GM23248 (cell line): ENCODE measurements around the gene FAM110A. TPM values are rescaled to one million over a fixed set of nuclear protein-coding genes. Genes with fewer than 3 reads are reported as not detected.

Source experiments
- DNase-seq: peaks from one replicate; pipeline ENCODE4 v3.0.0-alpha.2; 2015
- H2AFZ ChIP-seq: fragments of 200-600 bp; sonication (generic); 2 replicates; pipeline ENCODE4 v1.6.1; 2016; ENCODE audit warnings: antibody characterized with exemption
- H3F3A ChIP-seq: fragments of 200-600 bp; sonication (generic); 2 replicates; pipeline ENCODE4 v1.6.1; 2016; ENCODE audit warnings: mild to moderate bottlenecking, antibody characterized with exemption, mixed run types; ENCODE audit not compliant: insufficient read depth
- H3K27ac ChIP-seq: fragments of 200-600 bp; sonication (generic); 2 replicates; pipeline ENCODE4 v1.5.1; 2016; ENCODE audit warnings: mild to moderate bottlenecking
- H3K27me3 ChIP-seq: fragments of 200-600 bp; sonication (generic); replicated peaks from 2 replicates; pipeline ENCODE4 v1.6.1; 2016; ENCODE audit warnings: mild to moderate bottlenecking; ENCODE audit not compliant: insufficient read depth
- H3K36me3 ChIP-seq: fragments of 200-600 bp; sonication (generic); 2 replicates; pipeline ENCODE4 v1.6.1; 2016; ENCODE audit warnings: low read depth, mild to moderate bottlenecking
- H3K4me1 ChIP-seq: fragments of 200-600 bp; sonication (generic); 2 replicates; pipeline ENCODE4 v1.6.1; 2016; ENCODE audit warnings: mild to moderate bottlenecking; ENCODE audit not compliant: insufficient read depth
- H3K4me2 ChIP-seq: fragments of 200-600 bp; sonication (generic); one replicate; pipeline ENCODE4 v1.6.1; 2016; ENCODE audit warnings: mild to moderate bottlenecking; ENCODE audit not compliant: unreplicated experiment
- H3K4me3 ChIP-seq: fragments of 200-600 bp; sonication (generic); 2 replicates; pipeline ENCODE4 v1.5.1; 2016; ENCODE audit warnings: mild to moderate bottlenecking
- H3K79me2 ChIP-seq: fragments of 200-600 bp; sonication (generic); 2 replicates; pipeline ENCODE4 v1.6.1; 2016; ENCODE audit warnings: mild to moderate bottlenecking; ENCODE audit not compliant: insufficient read depth
- H3K9ac ChIP-seq: fragments of 200-600 bp; sonication (generic); 2 replicates; pipeline ENCODE4 v1.6.1; 2016; ENCODE audit warnings: mild to moderate bottlenecking
- H3K9me2 ChIP-seq: fragments of 200-600 bp; sonication (generic); 2 replicates; pipeline ENCODE4 v1.6.1; 2016; ENCODE audit warnings: mixed run types, mild to moderate bottlenecking, moderate library complexity; ENCODE audit not compliant: insufficient read depth
- H3K9me3 ChIP-seq: fragments of 200-600 bp; sonication (generic); one replicate; pipeline ENCODE4 v1.6.1; 2017; ENCODE audit warnings: low read depth
- H4K20me1 ChIP-seq: fragments of 200-600 bp; sonication (generic); 2 replicates; pipeline ENCODE4 v1.6.0; 2016; ENCODE audit not compliant: insufficient read depth
- EZH2 ChIP-seq: fragments of 200-600 bp; sonication (generic); IDR thresholded peaks from 2 replicates; pipeline ENCODE4 v1.6.1; 2018; ENCODE audit warnings: antibody characterized with exemption, mild to moderate bottlenecking; ENCODE audit not compliant: insufficient read depth, poor library complexity, severe bottlenecking
- EZH2phosphoT487 ChIP-seq: fragments of 200-600 bp; sonication (generic); IDR thresholded peaks from 2 replicates; pipeline ENCODE4 v1.6.1; 2018; ENCODE audit warnings: antibody characterized with exemption, moderate library complexity, mild to moderate bottlenecking, low read depth; ENCODE audit not compliant: insufficient read depth
- WGBS, 2 experiments: methylation state at CpG; one replicate each; pipeline ENCODE4 v1.1.6; 2015 to 2017; ENCODE audit warnings: low lambda C conversion rate in 2 of 2, low coverage in 1 of 2; ENCODE audit errors: missing lambda C conversion rate in 2 of 2; 5-methylcytosine and 5-hydroxymethylcytosine counted together
- in situ Hi-C: fragments of 300-500 bp; cut with MboI; formaldehyde crosslinking; loops from 2 replicates; pipeline ENCODE4 v1.15.0; 2020
- polyA plus RNA-seq: library from polyadenylated mRNA; unstranded; fragments of >200 nt; fragmentation: Nextera tagmentation; extraction: Ambion mirVana; gene quantifications from 2 replicates; pipeline ENCODE4 v1.2.1, GENCODE V29; 2016
- total RNA-seq: library from RNA; depleted of rRNA; stranded (reverse); fragments of >200 nt; shearing (Covaris generic); gene quantifications from 2 replicates; pipeline ENCODE4 v1.2.3, GENCODE V29; 2014

FAM110A gene
- total and polyA plus RNA-seq, 2 experiments from 2014 or later, result 2.6 to 3.8 TPM

GRCh38 chr20:853406-853996 lies 20.0 kb downstream of the FAM110A start:
- H3K9me2 ChIP-seq, result no peaks in the 10 kb centered on the region
- no peaks in the 10 kb centered on the region for H3K27me3 ChIP-seq
- WGBS, 2 experiments, result 77 to 78% methylated on average over 4 of the region's 4 CpGs
- no peak overlapping the region for H3K4me3 ChIP-seq
- H3F3A ChIP-seq, result peaks cover 13% of the 10 kb centered on the region
- H3K9me3 ChIP-seq, result no peaks in the 10 kb centered on the region
- no peaks in the 10 kb centered on the region for H3K79me2 ChIP-seq
- H3K9ac ChIP-seq, result no peak overlapping the region
- in situ Hi-C loops, result no loop called here
- TF ChIP-seq EZH2phosphoT487 (no peak), EZH2 (no peak)
- H2AFZ ChIP-seq, result no peak overlapping the region
- H3K36me3 ChIP-seq, result no peaks in the 10 kb centered on the region
- peaks cover 17% of the 10 kb centered on the region for H3K4me1 ChIP-seq
- no peaks in the 10 kb centered on the region for H4K20me1 ChIP-seq
- H3K4me2 ChIP-seq, result no peak overlapping the region
- H3K27ac ChIP-seq, result no peak overlapping the region
- no peak for DNase-seq

- H3K9ac ChIP-seq, result no peak overlapping the region
- H3K27me3 ChIP-seq, result no peaks in the 10 kb centered on the region
- no peak overlapping the region for H3K4me2 ChIP-seq
- H3K27ac ChIP-seq, result no peak overlapping the region
- no peaks in the 10 kb centered on the region for H3K9me2 ChIP-seq
- no peaks in the 10 kb centered on the region for H3K79me2 ChIP-seq
- no peak for DNase-seq
- in situ Hi-C loops, result no loop called here
- peaks cover 17% of the 10 kb centered on the region for H3F3A ChIP-seq
- no peaks in the 10 kb centered on the region for H3K36me3 ChIP-seq
- TF ChIP-seq EZH2 (no peak), EZH2phosphoT487 (no peak)
- H2AFZ ChIP-seq, result no peak overlapping the region
- no peaks in the 10 kb centered on the region for H3K9me3 ChIP-seq
- 78 to 79% methylated on average over 6 of the region's 6 CpGs for WGBS, 2 experiments
- H3K4me3 ChIP-seq, result no peak overlapping the region
- H3K4me1 ChIP-seq, result peaks cover 19% of the 10 kb centered on the region
- no peaks in the 10 kb centered on the region for H4K20me1 ChIP-seq
Observed at GRCh38 chr20:854601-855000, 21.1 kb downstream of the FAM110A start.

DNA sequence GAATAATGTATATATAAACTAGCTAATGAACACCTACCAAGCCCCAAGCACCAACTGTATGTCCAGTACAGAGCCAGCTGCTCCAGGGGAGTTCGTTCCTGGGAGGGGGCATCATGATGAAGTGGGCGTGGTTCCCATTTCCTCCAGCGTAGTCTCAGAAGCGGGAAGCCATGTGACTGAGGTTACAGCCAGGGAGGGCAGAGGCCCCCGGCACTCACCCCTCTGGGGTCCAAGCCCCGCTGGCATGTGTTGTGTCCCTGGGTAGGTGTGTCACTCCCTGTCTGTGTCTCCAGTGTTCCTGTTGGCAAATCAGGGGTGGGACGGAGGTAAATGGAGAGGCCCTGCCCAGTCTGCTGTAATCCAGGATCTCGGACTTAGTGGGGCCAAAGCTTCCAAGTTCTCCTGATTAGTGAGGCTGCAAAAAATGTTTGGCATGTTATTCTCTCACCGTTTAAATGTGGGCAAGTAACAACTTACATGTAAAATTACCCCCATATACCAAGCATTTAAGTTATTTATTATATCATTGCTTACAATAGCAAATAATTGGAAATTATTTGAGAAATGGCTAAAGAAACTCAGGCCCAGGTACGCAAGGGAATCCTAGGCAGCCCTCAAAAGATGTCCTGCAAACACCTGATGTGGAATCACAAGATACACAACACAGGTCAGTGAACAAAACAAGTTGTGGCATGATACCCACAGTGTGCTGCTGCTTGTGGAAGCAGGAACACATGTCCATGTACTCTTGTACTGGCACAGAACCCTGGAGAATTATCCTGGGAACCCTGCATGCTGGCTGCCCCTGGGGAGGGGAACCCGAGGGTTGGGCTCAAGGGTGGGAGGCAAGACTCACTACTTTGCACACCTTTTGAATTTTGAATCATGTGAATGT lies 22.2 kb downstream of the FAM110A start:
- 73% methylated on average over 10 to 11 of the region's 11 CpGs for WGBS, 2 experiments
- no peaks in the 10 kb centered on the region for H3K27me3 ChIP-seq
- H3K27ac ChIP-seq, result peak overlapping the region; percentile 53
- H3K79me2 ChIP-seq, result no peaks in the 10 kb centered on the region
- in situ Hi-C loops, result no loop called here
- H3K4me2 ChIP-seq, result peak overlapping the region; percentile 77
- TF ChIP-seq EZH2 (no peak), EZH2phosphoT487 (no peak)
- peak overlapping the region; percentile 34; the same call in 1 of the 2 replicates for H3K9ac ChIP-seq
- H3K4me1 ChIP-seq, result peaks cover 27% of the 10 kb centered on the region
- peak; percentile 10 for DNase-seq
- H3K4me3 ChIP-seq, result peak overlapping the region; percentile 33
- H3K9me3 ChIP-seq, result no peaks in the 10 kb centered on the region
- no peaks in the 10 kb centered on the region for H3K9me2 ChIP-seq
- peaks cover 19% of the 10 kb centered on the region for H3F3A ChIP-seq
- H2AFZ ChIP-seq, result no peak overlapping the region
- H3K36me3 ChIP-seq, result no peaks in the 10 kb centered on the region
- no peaks in the 10 kb centered on the region for H4K20me1 ChIP-seq

DNA sequence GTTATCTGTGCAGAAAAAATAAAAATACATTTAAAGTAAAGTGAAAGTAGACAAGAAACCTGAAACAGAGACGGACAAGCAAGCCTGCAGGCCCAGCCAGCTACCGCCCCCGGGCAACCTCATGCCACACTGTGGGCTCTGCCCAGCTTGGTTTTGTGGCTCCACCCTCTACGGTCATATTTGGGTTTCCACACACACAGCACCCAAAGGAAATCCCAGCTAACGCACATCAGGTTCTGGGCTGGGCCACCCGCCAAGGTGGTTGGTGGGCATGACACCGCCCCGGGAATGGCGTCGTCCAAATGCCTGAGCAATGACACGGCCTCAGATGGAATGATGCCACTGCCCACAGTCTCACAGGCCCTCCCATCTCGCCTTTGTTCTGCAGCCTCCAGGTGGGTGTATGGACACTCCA lies 22.9 kb downstream of the FAM110A start:
- Histone ChIP-seq H3K27ac (peak overlapping the region; percentile 53), H3K4me2 (peak overlapping the region; percentile 77), H3K4me3 (peak overlapping the region; percentile 33), H3K4me1 (peaks cover 27% of the 10 kb centered on the region), H3K9me2 (no peaks in the 10 kb centered on the region), H3K27me3 (no peaks in the 10 kb centered on the region), H3K36me3 (no peaks in the 10 kb centered on the region), H3F3A (peaks cover 19% of the 10 kb centered on the region), H3K9ac (peak overlapping the region; percentile 34; the same call in 1 of the 2 replicates), H3K9me3 (no peaks in the 10 kb centered on the region), H3K79me2 (no peaks in the 10 kb centered on the region), H2AFZ (no peak overlapping the region), H4K20me1 (no peaks in the 10 kb centered on the region)
- no peak for TF ChIP-seq EZH2phosphoT487
- in situ Hi-C loops, result no loop called here
- DNase-seq, result peak; percentile 93
- WGBS, 2 experiments, result 13 to 20% methylated on average over 12 of the region's 12 CpGs
